Measurements from ENCODE around the gene TFB1M. TPM values are rescaled to one million over a fixed set of nuclear protein-coding genes. Genes with fewer than 3 reads are reported as not detected.
"Not testable (repeated sequence)": the region's sequence is repeated elsewhere in the genome, so short reads cannot be mapped to it uniquely, and the experiment has no call there.

Gene TFB1M
- total and polyA plus RNA-seq, 7 experiments from 2014 or later: 15.8 to 45.4 (median 27.1) TPM

DNA sequence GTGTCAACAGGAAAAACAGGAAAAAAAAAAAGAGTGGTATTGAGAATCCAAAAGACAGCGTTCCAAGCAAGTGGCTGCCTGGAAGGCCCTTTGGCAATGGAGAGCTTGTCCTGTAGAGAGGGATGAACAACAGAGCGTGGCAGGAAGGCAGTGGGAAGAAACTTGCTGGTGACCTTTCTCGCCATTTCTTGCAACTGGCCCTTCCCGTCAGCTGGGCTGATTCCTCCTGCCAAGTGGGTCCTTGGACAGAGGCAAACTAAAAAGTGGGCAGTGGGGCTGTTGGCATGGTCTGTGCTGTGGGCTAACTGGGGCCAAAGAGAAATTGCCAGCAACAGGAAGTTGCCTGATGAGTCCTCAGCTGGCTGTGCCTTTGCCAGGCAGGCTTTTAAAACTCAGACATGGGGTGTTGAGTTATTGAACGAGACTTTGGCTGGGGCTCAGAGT, 94.4 kb downstream of the TFB1M start:
- no peak overlapping the region for H3K4me3 ChIP-seq (ENCODE audit: low read length)
- no peak overlapping the region for H3K27ac ChIP-seq (ENCODE audit: low read depth, low read length)
- DNase-seq (no peak), ATAC-seq (no peak)
- CTCF ChIA-PET: no interaction called here
- peaks cover 0 to 15% (median 6%) of the 10 kb centered on the region in 7 donors for H3K4me1 Mint-ChIP-seq
- no peaks in the 10 kb centered on the region for H3K9me3 ChIP-seq (ENCODE audit: control insufficient read depth in 2 of 3, low read length in 3 of 3)
- H3K36me3 Mint-ChIP-seq: no peaks in the 10 kb centered on the region
- H3K27ac Mint-ChIP-seq: no peak overlapping the region
- intact Hi-C loops (cut with micrococcal nuclease): no loop called here
- no peaks in the 10 kb centered on the region for H3K36me3 ChIP-seq (ENCODE audit: control insufficient read depth in 2 of 3, insufficient read depth in 3 of 3, low read length in 3 of 3)
- H3K4me1 ChIP-seq (ENCODE audit: control insufficient read depth in 2 of 2, insufficient read depth in 2 of 2, low read length in 2 of 2): peaks cover 0 to 5% of the 10 kb centered on the region in 2 donors
- peaks cover 0 to 3% (median 0%) of the 10 kb centered on the region in 11 donors for H3K9me3 Mint-ChIP-seq
- H3K4me3 Mint-ChIP-seq: no peak overlapping the region
- no peaks in the 10 kb centered on the region for H3K27me3 ChIP-seq (ENCODE audit: control insufficient read depth in 2 of 2, insufficient read depth in 2 of 2, low read length in 2 of 2)
- peaks cover 4 to 16% (median 12%) of the 10 kb centered on the region in 5 donors for H3K27me3 Mint-ChIP-seq
- POLR2A ChIA-PET: no interaction called here

DNA sequence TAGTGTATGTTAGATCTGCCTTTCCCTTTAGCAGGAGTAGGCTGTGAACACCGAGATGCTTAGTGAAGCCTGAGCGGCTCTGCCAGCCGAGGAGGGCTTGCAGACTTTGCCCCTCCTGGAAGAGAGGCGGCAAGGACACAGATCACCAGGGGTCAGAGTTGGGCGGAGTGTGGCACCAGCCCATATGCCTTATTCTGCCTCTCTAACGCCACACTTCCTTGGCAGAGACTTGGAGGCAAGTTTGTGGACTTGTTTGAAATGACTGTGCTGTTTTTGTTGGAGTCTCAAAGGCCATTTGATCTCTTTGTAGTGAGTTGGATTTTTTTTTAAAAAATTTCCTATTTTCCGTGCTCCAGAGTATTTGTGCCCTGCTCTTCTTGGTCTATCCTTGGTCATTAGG, 95.0 kb downstream of the TFB1M start:
- peaks cover 0 to 2% (median 0%) of the 10 kb centered on the region in 11 donors for H3K9me3 Mint-ChIP-seq
- Histone ChIP-seq H3K27me3 (ENCODE audit: control insufficient read depth in 2 of 2, insufficient read depth in 2 of 2, low read length in 2 of 2) (no peaks in the 10 kb centered on the region), H3K27ac (ENCODE audit: low read depth, low read length) (no peak overlapping the region), H3K9me3 (ENCODE audit: control insufficient read depth in 2 of 3, low read length in 3 of 3) (no peaks in the 10 kb centered on the region), H3K36me3 (ENCODE audit: control insufficient read depth in 2 of 3, insufficient read depth in 3 of 3, low read length in 3 of 3) (no peaks in the 10 kb centered on the region), H3K4me3 (ENCODE audit: low read length) (no peak overlapping the region), H3K4me1 (ENCODE audit: control insufficient read depth in 2 of 2, insufficient read depth in 2 of 2, low read length in 2 of 2) (peaks cover 0 to 5% of the 10 kb centered on the region in 2 donors)
- H3K4me1 Mint-ChIP-seq: peaks cover 0 to 9% (median 3%) of the 10 kb centered on the region in 7 donors
- peaks cover 0 to 3% (median 0%) of the 10 kb centered on the region in 5 donors for H3K36me3 Mint-ChIP-seq
- ATAC-seq (no peak), DNase-seq (no peak)
- H3K4me3 Mint-ChIP-seq: no peak overlapping the region
- H3K27me3 Mint-ChIP-seq: peaks cover 4 to 16% (median 12%) of the 10 kb centered on the region in 5 donors
- CTCF ChIA-PET: no interaction called here
- POLR2A ChIA-PET: no interaction called here
- no peak overlapping the region for H3K27ac Mint-ChIP-seq
- intact Hi-C loops (cut with micrococcal nuclease): no loop called here

DNA sequence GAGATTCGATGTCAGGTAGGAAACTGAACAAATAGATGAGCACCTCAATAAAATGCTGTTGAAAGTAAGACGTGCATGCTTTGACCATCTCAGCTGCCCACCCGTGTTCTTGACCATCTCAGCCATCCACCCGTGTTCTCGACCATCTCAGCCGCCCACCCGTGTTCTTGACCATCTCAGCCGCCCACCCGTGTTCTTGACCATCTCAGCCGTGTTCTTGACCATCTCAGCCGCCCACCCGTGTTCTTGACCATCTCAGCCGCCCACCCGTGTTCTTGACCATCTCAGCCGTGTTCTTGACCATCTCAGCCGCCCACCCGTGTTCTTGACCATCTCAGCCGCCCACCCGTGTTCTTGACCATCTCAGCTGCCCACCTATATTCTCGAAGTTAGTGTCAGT, 95.6 kb downstream of the TFB1M start:
- H3K27ac ChIP-seq (ENCODE audit: low read depth, low read length); CTCF ChIA-PET; H3K4me3 ChIP-seq (ENCODE audit: low read length); H3K9me3 Mint-ChIP-seq; H3K27me3 ChIP-seq (ENCODE audit: control insufficient read depth in 2 of 2, insufficient read depth in 2 of 2, low read length in 2 of 2); H3K4me1 ChIP-seq (ENCODE audit: control insufficient read depth in 2 of 2, insufficient read depth in 2 of 2, low read length in 2 of 2); H3K36me3 ChIP-seq (ENCODE audit: control insufficient read depth in 2 of 3, insufficient read depth in 3 of 3, low read length in 3 of 3); H3K4me1 Mint-ChIP-seq; ATAC-seq; POLR2A ChIA-PET; H3K9me3 ChIP-seq (ENCODE audit: control insufficient read depth in 2 of 3, low read length in 3 of 3); H3K4me3 Mint-ChIP-seq; H3K36me3 Mint-ChIP-seq; intact Hi-C loops (cut with micrococcal nuclease); H3K27ac Mint-ChIP-seq; DNase-seq: not testable (repeated sequence)
- peaks cover 4 to 16% (median 12%) of the 10 kb centered on the region in 5 donors for H3K27me3 Mint-ChIP-seq

DNA sequence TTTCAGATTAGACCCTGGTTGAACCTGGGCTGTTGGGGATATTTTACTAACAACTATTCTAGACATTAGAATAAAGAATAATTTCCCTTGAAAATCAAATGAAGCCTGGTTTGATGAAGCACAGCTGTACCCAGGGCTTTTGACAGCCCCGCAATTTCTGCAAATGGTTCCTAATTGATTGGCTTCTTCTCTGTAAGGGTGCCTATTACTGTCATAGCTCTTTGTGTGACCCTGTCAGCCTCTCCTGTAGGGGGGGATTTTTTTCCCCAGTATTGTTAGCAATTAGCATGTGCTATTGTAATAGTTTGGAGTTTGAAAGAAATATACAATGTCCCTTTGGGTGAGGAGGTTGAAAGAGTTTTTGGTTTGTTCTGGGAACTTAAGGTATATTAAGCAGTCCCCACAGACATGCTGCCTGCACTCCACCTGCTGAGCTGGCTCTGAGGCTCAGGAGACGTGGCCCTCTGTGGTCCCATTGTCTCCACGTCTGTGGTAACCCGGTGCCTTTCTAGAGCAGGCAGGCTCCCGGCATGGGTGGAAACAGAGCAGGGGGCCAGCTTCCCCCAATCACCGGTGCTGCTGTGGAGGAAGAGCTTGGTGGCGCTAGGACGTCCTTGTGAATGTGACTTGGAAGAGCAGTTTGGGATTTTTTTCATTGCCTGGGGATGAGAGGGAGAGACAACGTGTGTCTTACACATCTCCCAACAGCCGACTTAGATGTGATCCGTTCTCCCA, 97.8 kb downstream of the TFB1M start:
- peaks cover 0 to 2% (median 0%) of the 10 kb centered on the region in 11 donors for H3K9me3 Mint-ChIP-seq

DNA sequence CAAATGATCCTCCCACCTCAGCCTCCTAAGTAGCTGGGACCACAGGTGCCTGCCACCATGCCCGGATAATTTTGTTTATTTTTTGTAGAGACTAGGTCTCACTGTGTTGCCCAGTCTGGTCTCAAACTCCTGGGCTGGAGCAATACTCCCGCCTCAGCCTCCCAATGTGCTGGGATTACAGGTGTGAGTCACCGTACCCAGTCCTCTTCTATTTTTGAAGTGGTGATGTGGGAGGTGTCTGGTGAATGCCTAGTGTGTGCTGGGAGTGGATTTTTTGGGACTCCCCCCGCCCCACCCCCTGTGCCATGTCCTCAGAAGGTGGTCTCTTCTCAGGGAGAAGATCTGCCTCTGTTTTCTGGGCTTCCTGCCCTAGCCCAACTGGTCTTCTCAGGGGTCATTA, 98.4 kb downstream of the TFB1M start:
- Histone ChIP-seq H3K4me3 (ENCODE audit: low read length) (no peak overlapping the region), H3K36me3 (ENCODE audit: control insufficient read depth in 2 of 3, insufficient read depth in 3 of 3, low read length in 3 of 3) (no peaks in the 10 kb centered on the region), H3K27ac (ENCODE audit: low read depth, low read length) (no peak overlapping the region), H3K27me3 (ENCODE audit: control insufficient read depth in 2 of 2, insufficient read depth in 2 of 2, low read length in 2 of 2) (no peaks in the 10 kb centered on the region), H3K4me1 (ENCODE audit: control insufficient read depth in 2 of 2, insufficient read depth in 2 of 2, low read length in 2 of 2) (no peaks in the 10 kb centered on the region), H3K9me3 (ENCODE audit: control insufficient read depth in 2 of 3, low read length in 3 of 3) (no peaks in the 10 kb centered on the region)
- Mint-ChIP-seq H3K27me3 (peaks cover 4 to 16% (median 12%) of the 10 kb centered on the region in 5 donors), H3K36me3 (peaks cover 0 to 3% (median 0%) of the 10 kb centered on the region in 5 donors), H3K27ac (no peak overlapping the region), H3K9me3 (peaks cover 0 to 2% (median 0%) of the 10 kb centered on the region in 11 donors), H3K4me3 (no peak overlapping the region), H3K4me1 (peaks cover 0 to 2% (median 0%) of the 10 kb centered on the region in 7 donors)
- ATAC-seq (no peak), DNase-seq (no peak)
- CTCF ChIA-PET: no interaction called here
- POLR2A ChIA-PET: no interaction called here
- intact Hi-C loops (cut with micrococcal nuclease): no loop called here

More for the DNA sequence above, 97.8 kb downstream of the TFB1M start:
- Mint-ChIP-seq H3K27me3 (peaks cover 4 to 16% (median 12%) of the 10 kb centered on the region in 5 donors), H3K36me3 (peaks cover 0 to 3% (median 0%) of the 10 kb centered on the region in 5 donors), H3K27ac (no peak overlapping the region), H3K4me3 (no peak overlapping the region), H3K4me1 (peaks cover 0 to 2% (median 0%) of the 10 kb centered on the region in 7 donors)
- Histone ChIP-seq H3K4me1 (ENCODE audit: control insufficient read depth in 2 of 2, insufficient read depth in 2 of 2, low read length in 2 of 2) (no peaks in the 10 kb centered on the region), H3K27me3 (ENCODE audit: control insufficient read depth in 2 of 2, insufficient read depth in 2 of 2, low read length in 2 of 2) (no peaks in the 10 kb centered on the region), H3K36me3 (ENCODE audit: control insufficient read depth in 2 of 3, insufficient read depth in 3 of 3, low read length in 3 of 3) (no peaks in the 10 kb centered on the region), H3K27ac (ENCODE audit: low read depth, low read length) (no peak overlapping the region), H3K9me3 (ENCODE audit: control insufficient read depth in 2 of 3, low read length in 3 of 3) (no peaks in the 10 kb centered on the region), H3K4me3 (ENCODE audit: low read length) (no peak overlapping the region)
- intact Hi-C loops (cut with micrococcal nuclease): no loop called here
- ATAC-seq (no peak), DNase-seq (no peak)
- ChIA-PET CTCF (no interaction called here), POLR2A (no interaction called here)

DNA sequence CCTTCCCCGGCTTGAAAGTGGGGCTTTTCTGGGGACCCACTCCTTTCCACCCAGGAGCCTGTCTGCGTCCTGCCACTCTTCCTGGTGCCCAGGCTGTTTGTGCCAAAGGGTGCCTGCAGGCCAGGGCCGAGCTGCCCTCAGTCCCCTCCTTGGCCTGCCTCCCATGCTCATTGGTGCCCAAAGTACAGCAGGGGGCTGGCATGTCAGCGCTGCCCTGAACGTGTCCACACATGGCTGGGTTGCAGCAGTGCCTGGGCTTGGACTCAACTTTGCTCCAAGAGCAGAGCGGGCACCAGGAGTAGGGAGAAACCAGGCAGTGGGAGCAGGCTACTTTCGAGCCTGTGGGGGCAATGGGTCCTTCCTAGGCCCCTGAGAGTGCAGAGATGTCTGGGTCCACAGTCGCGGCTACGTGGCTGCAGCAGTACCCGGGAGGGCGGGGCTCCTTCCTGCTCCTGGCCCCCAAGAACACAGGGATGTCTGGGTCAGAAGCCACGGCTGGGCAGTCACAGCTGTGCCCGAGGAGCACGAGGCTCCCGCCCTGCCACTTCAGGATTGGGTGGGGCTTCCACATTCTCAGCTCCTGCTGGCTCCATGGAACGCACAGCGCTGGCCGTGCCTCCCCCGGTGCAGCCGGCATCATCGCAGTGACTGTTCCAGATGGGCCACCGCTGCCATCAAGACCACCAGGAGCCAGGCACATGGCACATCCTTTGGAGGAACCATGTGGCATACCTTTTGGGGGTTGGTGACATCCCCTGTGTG, 100.5 kb downstream of the TFB1M start:
- H3K27me3 ChIP-seq (ENCODE audit: control insufficient read depth in 2 of 2, insufficient read depth in 2 of 2, low read length in 2 of 2): no peaks in the 10 kb centered on the region
- H3K4me1 ChIP-seq (ENCODE audit: control insufficient read depth in 2 of 2, insufficient read depth in 2 of 2, low read length in 2 of 2): no peaks in the 10 kb centered on the region
- H3K9me3 ChIP-seq (ENCODE audit: control insufficient read depth in 2 of 3, low read length in 3 of 3): no peaks in the 10 kb centered on the region
- H3K36me3 Mint-ChIP-seq: peaks cover 0 to 3% (median 0%) of the 10 kb centered on the region in 5 donors
- ChIA-PET CTCF (interaction anchor here (0.6 kb wide), 1 partner anchor 1768 kb away, joined by 6 read pairs; no protein-coding TSS in a partner anchor), POLR2A (no interaction called here)
- peaks cover 4 to 11% (median 8%) of the 10 kb centered on the region in 5 donors for H3K27me3 Mint-ChIP-seq
- intact Hi-C loops (cut with micrococcal nuclease): no loop called here
- H3K4me1 Mint-ChIP-seq: no peaks in the 10 kb centered on the region
- no peak overlapping the region for H3K4me3 ChIP-seq (ENCODE audit: low read length)
- ATAC-seq (no peak), DNase-seq (no peak)
- no peak overlapping the region for H3K27ac Mint-ChIP-seq
- H3K4me3 Mint-ChIP-seq: no peak overlapping the region
- H3K36me3 ChIP-seq (ENCODE audit: control insufficient read depth in 2 of 3, insufficient read depth in 3 of 3, low read length in 3 of 3): no peaks in the 10 kb centered on the region
- no peaks in the 10 kb centered on the region for H3K9me3 Mint-ChIP-seq
- no peak overlapping the region for H3K27ac ChIP-seq (ENCODE audit: low read depth, low read length)
